CD4-positive, alpha-beta T cell (primary cell): ENCODE measurements around the gene ZP3. TPM values are rescaled to one million over a fixed set of nuclear protein-coding genes. Genes with fewer than 3 reads are reported as not detected.

Experiments used
- ATAC-seq: fragments of 200-7000 bp; cut with Tn5 transposase; one replicate; pipeline ENCODE4 v1.10.0; 2022; ENCODE audit warnings: mild to moderate bottlenecking; ENCODE audit not compliant: poor library complexity
- CTCF ChIA-PET: fragments of 350-600 bp; sonication (Branson Sonifier 250); formaldehyde crosslinking; loops from one replicate; lab custom pipeline; 2021; ENCODE audit warnings: antibody characterized with exemption, inconsistent platforms; lab: Charles Lee
- POLR2A ChIA-PET: fragments of 350-600 bp; sonication (Branson Sonifier 250); formaldehyde crosslinking; loops from one replicate; lab custom pipeline; 2021; ENCODE audit warnings: antibody characterized with exemption, inconsistent platforms; lab: Charles Lee
- DNase-seq, 14 experiments: peaks; one replicate each; pipeline ENCODE4 v3.0.0-alpha.2; 2013 to 2020; ENCODE audit warnings: mixed read lengths in 2 of 14
- H3K27ac ChIP-seq, 2 donors: one replicate each; pipeline versions ENCODE4 v1.5.1 to v1.7.0; 2013; ENCODE audit warnings: low read length in 2 of 2, low read depth in 1 of 2, mild to moderate bottlenecking in 1 of 2
- H3K27me3 ChIP-seq, 2 experiments: 1 replicate in 1 of 2; 2 replicates in 1 of 2; pipeline versions ENCODE4 v1.6.1 to v1.7.0; 2013; ENCODE audit warnings: low read length in 2 of 2, control low read depth in 1 of 2, mild to moderate bottlenecking in 1 of 2, moderate library complexity in 1 of 2; ENCODE audit not compliant: insufficient read depth in 2 of 2, control insufficient read depth in 1 of 2
- H3K36me3 ChIP-seq: one replicate; pipeline ENCODE4 v1.6.1; 2013; ENCODE audit warnings: low read length, control low read depth; ENCODE audit not compliant: insufficient read depth
- H3K4me1 ChIP-seq: one replicate; pipeline ENCODE4 v1.6.1; 2013; ENCODE audit warnings: low read length, control low read depth; ENCODE audit not compliant: insufficient read depth
- H3K4me3 ChIP-seq: one replicate; pipeline ENCODE4 v1.5.1; 2013; ENCODE audit warnings: mild to moderate bottlenecking, low read length, moderate library complexity
- H3K9me3 ChIP-seq, 2 experiments: 1 replicate in 1 of 2; 2 replicates in 1 of 2; pipeline versions ENCODE4 v1.6.1 to v1.7.0; 2013; ENCODE audit warnings: low read length in 2 of 2, mild to moderate bottlenecking in 2 of 2, control low read depth in 1 of 2, moderate library complexity in 1 of 2; ENCODE audit not compliant: control insufficient read depth in 1 of 2, insufficient read depth in 1 of 2
- H3K27ac Mint-ChIP-seq: one replicate; pipeline ENCODE4 v1.8.0; 2020; ENCODE audit warnings: mixed read lengths
- H3K27me3 Mint-ChIP-seq: one replicate; pipeline ENCODE4 v1.8.0; 2021; ENCODE audit warnings: mixed read lengths
- H3K36me3 Mint-ChIP-seq: one replicate; pipeline ENCODE4 v1.8.0; 2021; ENCODE audit warnings: low read depth, mixed read lengths
- H3K4me1 Mint-ChIP-seq: one replicate; pipeline ENCODE4 v1.8.0; 2021; ENCODE audit warnings: low read depth, mixed read lengths
- H3K4me3 Mint-ChIP-seq: one replicate; pipeline ENCODE4 v1.8.0; 2020; ENCODE audit warnings: mild to moderate bottlenecking, mixed read lengths
- H3K9me3 Mint-ChIP-seq: one replicate; pipeline ENCODE4 v1.8.0; 2020; ENCODE audit warnings: mixed read lengths
- intact Hi-C, 2 experiments: fragments of 100-400 bp; cut with DNase I in 1 of 2; cut with micrococcal nuclease in 1 of 2; formaldehyde crosslinking; loops; one replicate each; pipeline versions ENCODE4 v1.15.1 to v1.9.0; 2023 to 2025; cut with DNase I, micrococcal nuclease
- total RNA-seq, 174 experiments: library from RNA in 2 of 174; stranded (reverse) in 2 of 174; gene quantifications; one replicate each; pipeline ENCODE4 v1.2.3 and lab custom pipeline; 2021 to 2026
- TF ChIP-seq, protein P1 (sequence below): fragments of 200-600 bp; IDR thresholded peaks from one replicate; pipeline ENCODE4 v1.8.0; 2022; ENCODE audit warnings: antibody characterized with exemption, mild to moderate bottlenecking

ZP3 gene
- total RNA-seq, 2 experiments from 2014 or later: 3.2 to 7.0 TPM

DNA sequence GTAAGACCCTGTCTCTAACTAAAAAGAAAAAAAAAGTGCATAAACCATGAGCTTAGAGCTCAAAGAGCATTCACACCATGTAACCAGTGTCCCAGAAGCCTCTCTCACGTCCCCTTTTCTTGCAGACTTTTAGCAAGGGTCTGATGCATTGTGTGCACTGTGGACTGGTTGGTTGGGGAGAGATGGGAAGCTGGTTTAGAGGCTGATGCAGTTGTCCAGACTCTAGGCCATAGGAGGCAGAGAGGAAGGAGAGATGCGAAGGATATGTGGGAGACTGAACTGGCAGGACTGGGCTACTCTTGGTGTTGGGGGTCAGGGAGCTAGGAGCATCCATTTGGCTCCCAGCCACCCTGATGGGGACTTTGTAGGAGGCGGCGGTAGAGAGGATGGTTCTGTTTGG is 17.0 kb upstream of the ZP3 start:
- no peaks in the 10 kb centered on the region for H3K4me1 Mint-ChIP-seq
- POLR2A ChIA-PET: no interaction called here
- H3K36me3 Mint-ChIP-seq: no peaks in the 10 kb centered on the region

DNA sequence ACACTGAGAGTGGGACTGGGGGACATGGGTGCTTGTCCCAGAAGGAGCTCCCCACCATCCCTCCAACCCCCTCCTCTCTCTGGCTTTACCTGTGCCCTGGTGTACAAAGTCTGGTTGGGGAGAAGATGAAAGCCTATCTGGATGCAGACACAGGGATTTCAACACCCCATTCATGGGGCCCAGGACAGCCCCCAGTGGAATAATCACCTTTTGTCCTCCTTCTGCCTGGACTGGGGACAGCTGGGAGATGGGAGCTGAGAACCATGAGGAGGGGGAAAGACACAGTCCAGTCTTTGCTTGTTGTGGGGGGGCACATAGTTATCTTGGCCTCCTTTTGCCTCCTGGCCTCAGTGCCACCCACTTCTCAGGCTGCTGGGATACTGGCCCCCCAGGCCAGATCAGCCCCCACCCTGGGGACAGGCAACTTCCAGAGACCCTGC is 16.6 kb upstream of the ZP3 start:
- TF ChIP-seq, protein P1, sequence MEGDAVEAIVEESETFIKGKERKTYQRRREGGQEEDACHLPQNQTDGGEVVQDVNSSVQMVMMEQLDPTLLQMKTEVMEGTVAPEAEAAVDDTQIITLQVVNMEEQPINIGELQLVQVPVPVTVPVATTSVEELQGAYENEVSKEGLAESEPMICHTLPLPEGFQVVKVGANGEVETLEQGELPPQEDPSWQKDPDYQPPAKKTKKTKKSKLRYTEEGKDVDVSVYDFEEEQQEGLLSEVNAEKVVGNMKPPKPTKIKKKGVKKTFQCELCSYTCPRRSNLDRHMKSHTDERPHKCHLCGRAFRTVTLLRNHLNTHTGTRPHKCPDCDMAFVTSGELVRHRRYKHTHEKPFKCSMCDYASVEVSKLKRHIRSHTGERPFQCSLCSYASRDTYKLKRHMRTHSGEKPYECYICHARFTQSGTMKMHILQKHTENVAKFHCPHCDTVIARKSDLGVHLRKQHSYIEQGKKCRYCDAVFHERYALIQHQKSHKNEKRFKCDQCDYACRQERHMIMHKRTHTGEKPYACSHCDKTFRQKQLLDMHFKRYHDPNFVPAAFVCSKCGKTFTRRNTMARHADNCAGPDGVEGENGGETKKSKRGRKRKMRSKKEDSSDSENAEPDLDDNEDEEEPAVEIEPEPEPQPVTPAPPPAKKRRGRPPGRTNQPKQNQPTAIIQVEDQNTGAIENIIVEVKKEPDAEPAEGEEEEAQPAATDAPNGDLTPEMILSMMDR: no peak
- H3K27me3 Mint-ChIP-seq: no peaks in the 10 kb centered on the region

More for the DNA sequence above, 17.0 kb upstream of the ZP3 start:
- CTCF ChIA-PET: no interaction called here
- TF ChIP-seq, protein P1: no peak
- no peaks in the 10 kb centered on the region for H3K27me3 Mint-ChIP-seq
- H3K4me3 ChIP-seq: no peak overlapping the region
- H3K27ac ChIP-seq: no peak overlapping the region
- no peaks in the 10 kb centered on the region for H3K4me1 ChIP-seq
- DNase-seq: no peak
- no peak overlapping the region for H3K4me3 Mint-ChIP-seq
- intact Hi-C loops: no loop called here
- H3K27ac Mint-ChIP-seq: no peak overlapping the region
- H3K9me3 Mint-ChIP-seq: no peaks in the 10 kb centered on the region
- no peak for ATAC-seq
- no peaks in the 10 kb centered on the region for H3K36me3 ChIP-seq
- H3K9me3 ChIP-seq: no peaks in the 10 kb centered on the region
- H3K27me3 ChIP-seq: no peaks in the 10 kb centered on the region

DNA sequence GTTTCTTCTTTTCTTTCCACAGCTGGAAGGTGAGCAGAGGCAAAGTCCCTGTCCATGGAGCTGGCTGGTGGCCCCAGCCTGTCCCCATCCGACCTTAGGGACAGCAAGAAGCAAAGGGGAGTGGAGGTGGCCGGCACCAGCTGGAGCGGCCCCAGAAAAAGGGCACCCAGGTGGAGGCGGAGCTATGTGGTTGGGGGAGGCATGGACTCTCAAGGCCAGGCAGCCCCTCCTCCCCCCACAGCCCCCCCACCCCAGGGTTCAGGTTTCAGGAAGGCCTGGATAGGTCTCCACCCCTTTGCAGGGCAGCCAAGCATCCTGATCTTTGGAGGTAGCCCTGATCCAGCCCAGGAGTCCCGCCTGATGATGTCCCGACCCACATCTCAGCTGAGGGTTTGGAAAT is 15.2 kb upstream of the ZP3 start, which contains the start of gene SSC4D:
Gene SSC4D, minus strand, starts transcription at position 161 of the 400 bp plus-strand sequence. CDS start 5,258 bp downstream, outside the sequence.
- TF ChIP-seq, protein P1: no peak

More for the DNA sequence above, 16.6 kb upstream of the ZP3 start:
- no peak overlapping the region for H3K4me3 Mint-ChIP-seq
- Histone ChIP-seq H3K36me3 (no peaks in the 10 kb centered on the region), H3K27ac (no peak overlapping the region), H3K4me3 (no peak overlapping the region), H3K9me3 (no peaks in the 10 kb centered on the region), H3K27me3 (no peaks in the 10 kb centered on the region), H3K4me1 (no peaks in the 10 kb centered on the region)
- no peaks in the 10 kb centered on the region for H3K4me1 Mint-ChIP-seq
- DNase-seq (no peak), ATAC-seq (no peak)
- H3K36me3 Mint-ChIP-seq: no peaks in the 10 kb centered on the region
- no peak overlapping the region for H3K27ac Mint-ChIP-seq
- no peaks in the 10 kb centered on the region for H3K9me3 Mint-ChIP-seq
- intact Hi-C loops: no loop called here
- ChIA-PET POLR2A (no interaction called here), CTCF (no interaction called here)

More for the DNA sequence above, 15.2 kb upstream of the ZP3 start, which contains the start of gene SSC4D:
- ATAC-seq (no peak), DNase-seq (no peak)
- no peak within 1 kb of the TSS for H3K27ac Mint-ChIP-seq
- no peak within 1 kb of the TSS for H3K4me3 Mint-ChIP-seq
- Histone ChIP-seq H3K4me1 (no peaks in the 10 kb centered on the region), H3K36me3 (no peaks in the 10 kb centered on the region), H3K27ac (no peak within 1 kb of the TSS), H3K4me3 (no peak within 1 kb of the TSS), H3K9me3 (no peaks in the 10 kb centered on the region), H3K27me3 (no peaks in the 10 kb centered on the region)
- H3K36me3 Mint-ChIP-seq: no peaks in the 10 kb centered on the region
- ChIA-PET POLR2A (no interaction called here), CTCF (no interaction called here)
- intact Hi-C loops: no loop called here
- no peaks in the 10 kb centered on the region for H3K27me3 Mint-ChIP-seq
- H3K4me1 Mint-ChIP-seq: no peaks in the 10 kb centered on the region
- no peaks in the 10 kb centered on the region for H3K9me3 Mint-ChIP-seq
